Activated CD4-positive, alpha-beta T cell treated with anti-CD3 and anti-CD28 coated beads, Interleukin-2, Interleukin-4, amounts not matched to agents 100 ng/mL and 50 ng/mL, durations not matched to agents 16 hours and 8 hours (primary cell): ENCODE measurements around the gene TMPRSS11D.

ENCODE experiments used
- DNase-seq: peaks from one replicate; pipeline ENCODE4 v3.0.0-alpha.2; 2020; ENCODE audit warnings: low spot score

TMPRSS11D gene

GRCh38 chr4:67886281-67886680 is 2.5 kb upstream of the TMPRSS11D start:
- DNase-seq, result no peak

- DNase-seq, result no peak
Observed at GRCh38 chr4:67885762-67886161, 2.0 kb upstream of the TMPRSS11D start.

GRCh38 chr4:67884701-67885100 is 899 bp upstream of the TMPRSS11D start:
- DNase-seq, result no peak

GRCh38 chr4:67883458-67883857 is 344 bp downstream of the TMPRSS11D start:
- DNase-seq, result no peak

- no peak for DNase-seq
Observed at GRCh38 chr4:67880866-67881610, 2.8 kb downstream of the TMPRSS11D start.

- DNase-seq, result no peak
Observed at GRCh38 chr4:67879486-67879885, 4.3 kb downstream of the TMPRSS11D start.

- no peak for DNase-seq
Observed at GRCh38 chr4:67877086-67877485, 6.7 kb downstream of the TMPRSS11D start.

GRCh38 chr4:67874986-67875385 is 8.8 kb downstream of the TMPRSS11D start:
- no peak for DNase-seq

- no peak for DNase-seq
Observed at GRCh38 chr4:67873116-67873515, 10.7 kb downstream of the TMPRSS11D start.

- peak; percentile 30 for DNase-seq
Observed at GRCh38 chr4:67871867-67872266, 11.9 kb downstream of the TMPRSS11D start.

- DNase-seq, result no peak
Observed at GRCh38 chr4:67869580-67870190, 14.1 kb downstream of the TMPRSS11D start.

- no peak for DNase-seq
Observed at GRCh38 chr4:67861513-67861912, 22.3 kb downstream of the TMPRSS11D start.

- DNase-seq, result no peak
Observed at GRCh38 chr4:67853336-67853735, 30.5 kb downstream of the TMPRSS11D start.

- no peak for DNase-seq
Observed at GRCh38 chr4:67820903-67821302, 62.9 kb downstream of the TMPRSS11D start.

GRCh38 chr4:67810011-67810410 is 73.8 kb downstream of the TMPRSS11D start:
- no peak for DNase-seq

GRCh38 chr4:67809502-67809901 is 74.3 kb downstream of the TMPRSS11D start:
- no peak for DNase-seq

- no peak for DNase-seq
Observed at GRCh38 chr4:67796810-67797209, 87.0 kb downstream of the TMPRSS11D start.

- no peak for DNase-seq
Observed at GRCh38 chr4:67790721-67791120, 93.1 kb downstream of the TMPRSS11D start.

- DNase-seq, result no peak
Observed at GRCh38 chr4:67787311-67787710, 96.5 kb downstream of the TMPRSS11D start.

- no peak for DNase-seq
Observed at GRCh38 chr4:67785528-67785927, 98.3 kb downstream of the TMPRSS11D start.

- DNase-seq, result peak; percentile 38
Observed at GRCh38 chr4:67779631-67780030, 104.2 kb downstream of the TMPRSS11D start.

- DNase-seq, result no peak
Observed at GRCh38 chr4:67776746-67777145, 107.1 kb downstream of the TMPRSS11D start.
